HG02623 (cell line): Measurements from ENCODE around the gene AFTPH.
A peak's percentile ranks its signal among the peaks of the same experiment; 100 is the strongest.

ENCODE experiments used
- ATAC-seq: cut with Tn5 transposase; IDR thresholded peaks from one replicate; pipeline ENCODE4 v1.9.1; 2021; ENCODE audit warnings: moderate library complexity; ENCODE audit not compliant: unreplicated experiment

The AFTPH gene

GRCh38 chr2:64608867-64609226, 84.7 kb downstream of the AFTPH start:
- no peak for ATAC-seq

GRCh38 chr2:64609227-64609941, 85.3 kb downstream of the AFTPH start:
- peak; percentile 31 for ATAC-seq

GRCh38 chr2:64609942-64610281, 85.8 kb downstream of the AFTPH start:
- no peak for ATAC-seq

GRCh38 chr2:64610316-64610855, 86.3 kb downstream of the AFTPH start:
- no peak for ATAC-seq

- no peak for ATAC-seq
Observed at GRCh38 chr2:64612575-64613195, 88.6 kb downstream of the AFTPH start.

GRCh38 chr2:64613276-64613675, 89.1 kb downstream of the AFTPH start:
- no peak for ATAC-seq

- ATAC-seq = no peak
Observed at GRCh38 chr2:64615192-64615763, 91.2 kb downstream of the AFTPH start.

GRCh38 chr2:64615844-64616536, 91.9 kb downstream of the AFTPH start:
- no peak for ATAC-seq

- no peak for ATAC-seq
Observed at GRCh38 chr2:64617631-64618151, 93.6 kb downstream of the AFTPH start.

GRCh38 chr2:64620661-64621060, 96.5 kb downstream of the AFTPH start:
- no peak for ATAC-seq

GRCh38 chr2:64622443-64623241, 98.5 kb downstream of the AFTPH start:
- no peak for ATAC-seq

- no peak for ATAC-seq
Observed at GRCh38 chr2:64623242-64623850, 99.2 kb downstream of the AFTPH start.

GRCh38 chr2:64624108-64624610, 100.0 kb downstream of the AFTPH start:
- no peak for ATAC-seq

GRCh38 chr2:64624862-64625261, 100.7 kb downstream of the AFTPH start:
- no peak for ATAC-seq

- no peak for ATAC-seq
Observed at GRCh38 chr2:64625299-64626145, 101.4 kb downstream of the AFTPH start.

GRCh38 chr2:64626146-64626809, 102.2 kb downstream of the AFTPH start:
- ATAC-seq = no peak

- ATAC-seq = no peak
Observed at GRCh38 chr2:64626963-64627760, 103.0 kb downstream of the AFTPH start.
